Ascending aorta (tissue), 2 donors: ENCODE results near the gene RASSF8. TPM values are rescaled to one million over a fixed set of nuclear protein-coding genes. Genes with fewer than 3 reads are reported as not detected.

Experiments
- DNase-seq, 2 donors: peaks; one replicate each; pipeline ENCODE4 v3.0.0-alpha.2; 2019; ENCODE audit warnings: low spot score in 2 of 2
- H3K27ac ChIP-seq, 2 donors: fragments of 200-600 bp; sonication (generic); one replicate each; pipeline ENCODE4 v1.5.1; 2016 to 2017; ENCODE audit warnings: mild to moderate bottlenecking in 1 of 2
- H3K27me3 ChIP-seq: fragments of 200-600 bp; sonication (generic); one replicate; pipeline ENCODE4 v1.5.1; 2017
- H3K36me3 ChIP-seq, 2 donors: fragments of 200-600 bp; sonication (generic); one replicate each; pipeline ENCODE4 v1.5.1; 2016
- H3K4me1 ChIP-seq, 2 donors: fragments of 200-600 bp; sonication (generic); one replicate each; pipeline ENCODE4 v1.5.1; 2016 to 2017; ENCODE audit warnings: mild to moderate bottlenecking in 1 of 2
- H3K4me3 ChIP-seq, 2 donors: fragments of 200-600 bp; sonication (generic); one replicate each; pipeline ENCODE4 v1.5.1; 2016 to 2017; ENCODE audit warnings: mild to moderate bottlenecking in 1 of 2
- H3K9me3 ChIP-seq, 2 donors: fragments of 200-600 bp; sonication (generic); one replicate each; pipeline ENCODE4 v1.5.1; 2016
- intact Hi-C: fragments of 100-400 bp; cut with DNase I; formaldehyde crosslinking; loops from one replicate; pipeline ENCODE4 v1.15.1; 2023
- total RNA-seq: library from RNA; depleted of rRNA; stranded (reverse); fragments of >200 nt; gene quantifications from one replicate; pipeline ENCODE4 v1.1.0, GENCODE V29; 2016
- TF ChIP-seq, protein P1 (sequence below), 3 experiments: fragments of 200-600 bp in 2 of 3; fragments of 450-650 bp in 1 of 3; sonication (generic) in 2 of 3; IDR thresholded peaks; one replicate each; pipeline ENCODE4 v1.5.1; 2016 to 2019; ENCODE audit warnings: antibody characterized with exemption in 3 of 3, mild to moderate bottlenecking in 1 of 3, moderate library complexity in 1 of 3

Gene RASSF8
- total RNA-seq, 1 donor from 2014 or later, result 92.1 TPM

GRCh38 chr12:25993901-25994651 lies 35.6 kb downstream of the RASSF8 start:
- DNase-seq, result peak in 1 of 2 donors; percentile 71
- peak overlapping the region; percentile 74 to 81 for H3K27ac ChIP-seq
- H3K9me3 ChIP-seq, result no peaks in the 10 kb centered on the region
- H3K27me3 ChIP-seq, result no peaks in the 10 kb centered on the region
- H3K4me1 ChIP-seq, result peaks cover 6 to 39% of the 10 kb centered on the region in 2 donors
- TF ChIP-seq, protein P1, sequence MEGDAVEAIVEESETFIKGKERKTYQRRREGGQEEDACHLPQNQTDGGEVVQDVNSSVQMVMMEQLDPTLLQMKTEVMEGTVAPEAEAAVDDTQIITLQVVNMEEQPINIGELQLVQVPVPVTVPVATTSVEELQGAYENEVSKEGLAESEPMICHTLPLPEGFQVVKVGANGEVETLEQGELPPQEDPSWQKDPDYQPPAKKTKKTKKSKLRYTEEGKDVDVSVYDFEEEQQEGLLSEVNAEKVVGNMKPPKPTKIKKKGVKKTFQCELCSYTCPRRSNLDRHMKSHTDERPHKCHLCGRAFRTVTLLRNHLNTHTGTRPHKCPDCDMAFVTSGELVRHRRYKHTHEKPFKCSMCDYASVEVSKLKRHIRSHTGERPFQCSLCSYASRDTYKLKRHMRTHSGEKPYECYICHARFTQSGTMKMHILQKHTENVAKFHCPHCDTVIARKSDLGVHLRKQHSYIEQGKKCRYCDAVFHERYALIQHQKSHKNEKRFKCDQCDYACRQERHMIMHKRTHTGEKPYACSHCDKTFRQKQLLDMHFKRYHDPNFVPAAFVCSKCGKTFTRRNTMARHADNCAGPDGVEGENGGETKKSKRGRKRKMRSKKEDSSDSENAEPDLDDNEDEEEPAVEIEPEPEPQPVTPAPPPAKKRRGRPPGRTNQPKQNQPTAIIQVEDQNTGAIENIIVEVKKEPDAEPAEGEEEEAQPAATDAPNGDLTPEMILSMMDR (IDR thresholded peaks at IDR 0.05), result no peak
- H3K36me3 ChIP-seq, result no peaks in the 10 kb centered on the region
- intact Hi-C loops, result no loop called here
- no peak overlapping the region for H3K4me3 ChIP-seq

DNA sequence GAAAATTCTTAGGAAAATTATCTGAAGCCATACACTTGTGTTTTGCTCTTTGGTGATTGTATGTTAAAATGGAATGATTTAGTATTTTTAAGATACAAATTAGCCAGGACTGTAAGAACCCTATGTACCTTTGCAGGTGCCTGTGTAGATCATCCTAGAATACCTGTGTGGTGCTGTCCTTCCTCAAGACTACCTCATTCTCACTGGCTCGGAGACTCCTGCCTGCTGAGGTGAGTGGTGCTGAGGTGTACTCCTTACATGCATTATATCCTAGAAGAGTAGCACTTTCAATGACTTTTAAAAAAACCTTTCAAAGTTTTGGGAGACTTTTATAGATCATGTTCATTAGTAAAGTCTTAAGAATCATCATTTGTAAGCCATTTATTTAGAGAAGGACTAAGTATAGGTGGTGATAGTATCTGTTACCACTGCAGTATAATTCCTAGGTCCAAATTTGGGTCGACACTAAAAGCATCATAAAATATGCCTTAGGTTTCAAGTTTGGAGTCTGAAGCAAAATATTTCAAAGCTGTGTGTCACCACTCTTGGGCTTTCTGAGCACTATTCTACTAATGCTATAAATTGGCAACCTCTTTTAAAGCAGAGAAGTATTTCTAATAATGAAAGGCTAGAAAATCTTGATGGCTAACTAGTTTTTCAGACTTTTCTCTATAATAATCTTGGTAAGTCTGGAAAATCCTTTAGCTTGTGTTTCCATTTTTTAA lies 36.6 kb downstream of the RASSF8 start:
- Histone ChIP-seq H3K36me3 (no peaks in the 10 kb centered on the region), H3K27me3 (no peaks in the 10 kb centered on the region), H3K9me3 (no peaks in the 10 kb centered on the region), H3K4me3 (no peak overlapping the region), H3K27ac (peak overlapping the region; percentile 74 to 81), H3K4me1 (peaks cover 6 to 39% of the 10 kb centered on the region in 2 donors)
- TF ChIP-seq, protein P1 (IDR thresholded peaks at IDR 0.05), result no peak
- intact Hi-C loops, result loop anchor here (5.0 kb wide), 1 partner anchor 38 kb away; the partner anchor contains the start of gene RASSF8
- DNase-seq, result no peak

DNA sequence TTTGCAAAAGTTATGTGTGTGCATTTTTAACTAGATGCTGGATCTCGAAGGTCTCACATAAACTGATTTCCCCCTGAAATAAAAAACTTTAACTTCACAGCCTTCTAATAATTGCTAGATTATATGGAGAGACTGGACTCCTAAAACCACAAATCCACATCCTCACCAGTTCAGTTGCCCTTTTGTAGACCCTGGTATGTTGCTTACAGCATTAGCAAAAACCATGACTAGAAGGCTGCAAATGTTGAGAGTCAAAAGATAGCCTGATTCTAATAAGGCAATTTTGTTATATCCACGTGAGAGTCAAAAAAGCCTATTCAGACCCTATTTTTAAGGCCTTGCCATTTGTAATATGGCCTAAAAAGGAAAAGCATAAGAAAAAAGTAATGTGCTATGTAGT lies 37.4 kb downstream of the RASSF8 start:
- intact Hi-C loops, result loop anchor here (2.0 to 5.0 kb wide), 2 partner anchors 15 to 39 kb away; partner anchors contain the start of gene RASSF8
- no peak for DNase-seq
- Histone ChIP-seq H3K9me3 (no peaks in the 10 kb centered on the region), H3K4me1 (peaks cover 6 to 39% of the 10 kb centered on the region in 2 donors), H3K36me3 (no peaks in the 10 kb centered on the region), H3K27ac (peak overlapping the region; percentile 74 to 81), H3K27me3 (no peaks in the 10 kb centered on the region), H3K4me3 (no peak overlapping the region)
- TF ChIP-seq, protein P1 (IDR thresholded peaks at IDR 0.05), result no peak

DNA sequence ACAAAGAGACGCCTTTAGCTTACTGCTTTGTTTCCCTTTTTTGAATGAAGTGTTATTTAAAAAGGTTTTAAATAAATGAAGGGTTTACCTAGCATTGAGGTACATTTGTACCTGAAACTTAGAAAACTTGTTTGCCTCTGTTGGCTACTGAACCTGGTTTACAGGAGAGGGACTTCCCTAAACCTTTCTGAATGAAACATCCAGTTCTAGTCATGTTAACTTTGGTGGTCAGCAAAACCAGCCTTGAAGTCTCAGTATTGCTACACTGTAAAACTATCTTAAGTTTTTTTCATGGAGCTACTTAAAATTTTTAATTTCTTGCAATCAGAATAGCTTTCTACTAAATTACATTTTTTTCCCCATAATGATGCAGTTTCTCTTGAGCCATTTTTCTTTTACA lies 38.2 kb downstream of the RASSF8 start:
- peaks cover 6 to 39% of the 10 kb centered on the region in 2 donors for H3K4me1 ChIP-seq
- H3K9me3 ChIP-seq, result no peaks in the 10 kb centered on the region
- TF ChIP-seq, protein P1 (IDR thresholded peaks at IDR 0.05), result no peak
- intact Hi-C loops, result loop anchor here (2.0 to 5.0 kb wide), 2 partner anchors 14 to 39 kb away; partner anchors contain the start of gene RASSF8
- H3K27ac ChIP-seq, result peak overlapping the region; percentile 74 to 81
- H3K27me3 ChIP-seq, result no peaks in the 10 kb centered on the region
- H3K36me3 ChIP-seq, result no peaks in the 10 kb centered on the region
- H3K4me3 ChIP-seq, result no peak overlapping the region
- DNase-seq, result no peak

GRCh38 chr12:25997201-25997963 lies 38.9 kb downstream of the RASSF8 start:
- no peak for DNase-seq
- Histone ChIP-seq H3K9me3 (no peaks in the 10 kb centered on the region), H3K27me3 (no peaks in the 10 kb centered on the region), H3K4me3 (no peak overlapping the region), H3K4me1 (peaks cover 6 to 39% of the 10 kb centered on the region in 2 donors), H3K27ac (peak overlapping the region; percentile 47 to 81), H3K36me3 (no peaks in the 10 kb centered on the region)
- TF ChIP-seq, protein P1 (IDR thresholded peaks at IDR 0.05), result no peak
- intact Hi-C loops, result loop anchor here (2.0 to 5.0 kb wide), 2 partner anchors 13 to 40 kb away; partner anchors contain the start of gene RASSF8
